Astrocyte of the cerebellum (primary cell): ENCODE data around the gene RPUSD1.
"Not testable (repeated sequence)": the region's sequence is repeated elsewhere in the genome, so short reads cannot be mapped to it uniquely, and the experiment has no call there.

Source experiments
- DNase-seq: peaks from one replicate; pipeline ENCODE4 v3.0.0-alpha.2; 2011; ENCODE audit warnings: low read depth
- H3K4me3 ChIP-seq: 2 replicates; pipeline ENCODE4 v1.5.1; 2011; ENCODE audit warnings: mild to moderate bottlenecking, low read depth, low read length, moderate library complexity
- in situ Hi-C: cut with HindIII; loops from 2 replicates; pipeline ENCODE4 v1.10.0; 2017; ENCODE audit warnings: low sequenced_read_pairs
- TF ChIP-seq, protein P1 (sequence below): IDR thresholded peaks from 2 replicates; pipeline ENCODE4 v1.5.1; 2012; ENCODE audit warnings: low read length, low read depth, moderate library complexity, mild to moderate bottlenecking; ENCODE audit errors: missing control alignments

The RPUSD1 gene

DNA sequence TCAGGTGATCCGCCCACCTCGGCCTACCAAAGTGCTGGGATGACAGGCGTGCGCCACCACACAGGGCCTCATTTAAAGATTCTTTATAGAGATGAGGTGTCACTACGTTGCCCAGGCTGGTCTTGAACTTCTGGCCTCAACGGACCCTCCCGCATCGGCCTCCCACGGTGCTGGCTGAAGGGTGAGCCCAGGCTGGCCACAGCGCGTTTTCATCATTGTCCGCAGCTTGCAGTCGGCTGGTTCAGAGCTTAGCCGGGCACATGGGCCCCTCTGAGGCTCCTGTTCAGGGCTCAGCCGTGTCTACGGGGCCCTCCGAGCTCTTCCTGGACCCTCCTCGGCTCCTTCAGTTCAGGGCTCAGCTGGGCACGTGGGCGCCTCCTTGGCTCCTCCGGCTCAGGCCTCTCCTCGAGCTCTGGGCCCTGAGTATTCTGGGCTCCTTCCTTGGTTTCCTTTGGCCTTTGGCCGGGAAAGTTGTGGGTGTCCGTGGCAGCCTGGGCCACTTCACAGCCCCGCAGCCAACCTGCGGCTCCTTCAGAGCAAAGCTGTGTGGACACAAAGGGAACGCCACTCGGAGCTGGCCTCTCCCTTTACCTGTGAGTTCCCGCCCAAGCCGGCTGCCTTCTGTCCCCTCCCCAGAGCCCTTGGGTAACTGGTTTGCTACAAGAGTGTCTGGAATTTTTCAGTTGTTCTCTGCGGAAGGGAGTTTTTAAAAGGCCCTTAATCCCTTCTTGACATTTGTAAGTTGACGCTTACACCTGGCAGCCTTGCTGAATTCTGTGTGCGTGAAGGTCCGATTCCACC, 28.9 kb downstream of the RPUSD1 start:
- in situ Hi-C loops, result no loop called here
- TF ChIP-seq, protein P1, sequence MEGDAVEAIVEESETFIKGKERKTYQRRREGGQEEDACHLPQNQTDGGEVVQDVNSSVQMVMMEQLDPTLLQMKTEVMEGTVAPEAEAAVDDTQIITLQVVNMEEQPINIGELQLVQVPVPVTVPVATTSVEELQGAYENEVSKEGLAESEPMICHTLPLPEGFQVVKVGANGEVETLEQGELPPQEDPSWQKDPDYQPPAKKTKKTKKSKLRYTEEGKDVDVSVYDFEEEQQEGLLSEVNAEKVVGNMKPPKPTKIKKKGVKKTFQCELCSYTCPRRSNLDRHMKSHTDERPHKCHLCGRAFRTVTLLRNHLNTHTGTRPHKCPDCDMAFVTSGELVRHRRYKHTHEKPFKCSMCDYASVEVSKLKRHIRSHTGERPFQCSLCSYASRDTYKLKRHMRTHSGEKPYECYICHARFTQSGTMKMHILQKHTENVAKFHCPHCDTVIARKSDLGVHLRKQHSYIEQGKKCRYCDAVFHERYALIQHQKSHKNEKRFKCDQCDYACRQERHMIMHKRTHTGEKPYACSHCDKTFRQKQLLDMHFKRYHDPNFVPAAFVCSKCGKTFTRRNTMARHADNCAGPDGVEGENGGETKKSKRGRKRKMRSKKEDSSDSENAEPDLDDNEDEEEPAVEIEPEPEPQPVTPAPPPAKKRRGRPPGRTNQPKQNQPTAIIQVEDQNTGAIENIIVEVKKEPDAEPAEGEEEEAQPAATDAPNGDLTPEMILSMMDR, result no peak
- DNase-seq, result no peak
- no peak overlapping the region for H3K4me3 ChIP-seq

DNA sequence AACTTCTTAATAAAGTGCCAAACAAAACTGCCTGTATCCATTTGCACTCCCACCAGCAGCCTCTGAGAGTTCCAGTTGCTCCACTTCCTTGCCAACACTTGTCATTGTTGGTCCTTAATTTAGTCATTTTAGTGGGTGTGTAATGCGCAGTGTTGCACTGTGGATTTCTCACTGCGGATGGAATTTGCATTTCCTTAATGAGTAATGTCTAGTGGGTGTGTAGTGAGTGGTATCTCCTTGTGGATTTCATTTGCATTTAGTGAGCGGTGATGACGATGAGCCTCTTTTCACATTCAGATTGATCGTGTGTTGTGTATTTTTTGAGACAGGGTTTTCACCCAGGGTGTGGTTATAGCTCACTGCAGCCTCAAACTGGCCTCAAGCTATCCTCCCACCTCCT, 31.8 kb downstream of the RPUSD1 start:
- TF ChIP-seq, protein P1, result no peak
- no peak overlapping the region for H3K4me3 ChIP-seq
- DNase-seq, result no peak
- in situ Hi-C loops, result no loop called here

DNA sequence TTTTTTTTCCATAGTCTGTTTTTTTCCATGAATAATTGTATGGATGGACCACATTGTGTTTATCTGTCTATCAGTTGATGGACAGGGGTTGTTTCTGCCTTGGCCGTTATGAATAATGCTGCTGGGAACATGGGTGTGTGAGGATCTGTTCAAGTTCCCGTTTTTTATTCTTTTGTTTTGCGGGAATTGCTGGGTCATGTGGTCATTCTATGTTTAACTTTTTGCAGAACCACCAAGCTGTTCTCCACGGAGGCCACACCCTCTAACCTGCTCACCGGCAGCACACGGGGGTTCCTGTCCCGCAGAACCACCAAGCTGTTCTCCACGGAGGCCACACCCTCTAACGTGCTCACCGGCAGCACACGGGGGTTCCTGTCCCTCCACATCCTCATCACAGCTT, 33.5 kb downstream of the RPUSD1 start:
- no peak for DNase-seq
- in situ Hi-C loops, result no loop called here
- H3K4me3 ChIP-seq, result no peak overlapping the region
- TF ChIP-seq, protein P1, result no peak

DNA sequence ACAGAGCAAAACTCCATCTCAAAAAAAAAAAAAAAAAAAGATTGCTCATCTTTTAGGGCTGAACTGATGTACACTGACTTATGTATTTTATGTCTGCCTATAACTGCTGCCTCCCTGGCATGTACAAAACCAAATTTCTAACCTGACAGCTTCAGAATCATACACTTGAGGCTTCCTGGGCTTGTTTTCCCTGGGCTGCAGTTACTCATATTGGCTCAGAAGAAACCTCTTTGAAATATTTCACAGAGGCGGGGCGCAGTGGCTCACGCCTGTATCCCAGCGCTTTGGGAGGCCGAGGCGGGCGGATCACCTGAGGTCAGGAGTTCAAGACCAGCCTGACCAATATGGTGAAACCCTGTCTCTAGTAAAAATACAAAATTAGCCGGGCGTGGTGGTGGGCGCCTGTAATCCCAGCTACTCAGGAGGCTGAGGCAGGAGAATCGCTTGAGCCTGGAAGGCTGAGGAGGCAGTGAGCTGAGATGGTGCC, 34.0 kb downstream of the RPUSD1 start:
- H3K4me3 ChIP-seq, in situ Hi-C loops, DNase-seq: not testable (repeated sequence)

DNA sequence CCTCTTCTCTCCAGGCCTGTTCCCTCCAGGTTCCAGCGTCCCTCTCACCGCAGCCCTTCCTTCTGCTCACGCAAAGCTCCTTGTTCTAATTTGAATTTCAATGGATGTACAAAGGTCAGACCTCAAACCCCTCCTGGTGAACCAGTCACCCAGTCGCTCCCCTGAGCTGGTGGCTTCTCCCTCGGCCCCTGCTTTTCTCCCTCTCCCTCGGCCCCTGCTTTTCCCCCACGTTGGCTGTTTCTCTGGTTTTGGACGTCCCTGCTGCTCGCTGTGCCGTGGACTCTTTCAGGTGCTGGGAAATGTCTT, 36.2 kb downstream of the RPUSD1 start:
- in situ Hi-C loops, result no loop called here
- TF ChIP-seq, protein P1, result no peak
- no peak overlapping the region for H3K4me3 ChIP-seq
- DNase-seq, result no peak

DNA sequence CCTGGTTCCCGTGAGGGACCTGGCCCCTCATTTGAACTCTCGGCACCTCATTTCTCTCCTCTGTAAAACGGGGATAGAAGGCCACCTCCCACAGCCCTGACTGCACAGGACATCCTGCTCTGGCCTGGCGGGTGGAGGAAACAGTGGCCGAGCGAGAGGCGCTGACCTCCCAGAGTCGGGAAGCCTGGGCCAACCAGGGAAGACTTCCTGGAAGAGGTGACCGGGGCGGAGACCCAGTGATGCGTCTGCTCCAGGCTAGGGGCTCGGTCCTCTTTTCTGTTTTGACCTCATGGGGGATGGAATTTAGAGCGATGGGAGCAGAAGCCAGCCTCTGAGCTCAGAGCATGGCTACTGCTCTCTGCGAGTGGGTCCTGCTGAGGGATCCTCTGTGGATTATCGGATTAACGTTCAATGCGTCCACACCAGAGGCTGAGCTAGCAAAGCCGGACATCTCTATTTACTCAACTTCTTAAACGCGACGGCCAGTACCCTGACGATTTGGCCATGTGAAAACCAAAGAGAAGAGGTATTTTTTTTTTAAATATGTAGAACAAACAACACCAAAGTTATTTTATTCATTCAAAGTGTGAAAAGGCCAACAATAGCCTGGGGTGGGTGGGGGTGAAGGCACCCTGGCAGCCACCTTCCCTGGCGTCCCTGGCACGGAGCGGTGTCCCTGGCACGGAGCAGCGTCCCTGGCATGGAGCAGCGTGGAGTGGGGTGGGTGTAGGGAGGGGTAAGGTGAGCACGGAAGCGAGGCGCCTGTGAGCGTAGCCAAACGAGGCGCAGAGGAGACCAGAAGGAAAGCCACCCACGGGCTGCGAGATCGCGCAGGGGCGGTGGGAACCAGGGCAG, 36.8 kb downstream of the RPUSD1 start:
- DNase-seq, result no peak
- in situ Hi-C loops, result no loop called here
- no peak overlapping the region for H3K4me3 ChIP-seq
- TF ChIP-seq, protein P1, result no peak

DNA sequence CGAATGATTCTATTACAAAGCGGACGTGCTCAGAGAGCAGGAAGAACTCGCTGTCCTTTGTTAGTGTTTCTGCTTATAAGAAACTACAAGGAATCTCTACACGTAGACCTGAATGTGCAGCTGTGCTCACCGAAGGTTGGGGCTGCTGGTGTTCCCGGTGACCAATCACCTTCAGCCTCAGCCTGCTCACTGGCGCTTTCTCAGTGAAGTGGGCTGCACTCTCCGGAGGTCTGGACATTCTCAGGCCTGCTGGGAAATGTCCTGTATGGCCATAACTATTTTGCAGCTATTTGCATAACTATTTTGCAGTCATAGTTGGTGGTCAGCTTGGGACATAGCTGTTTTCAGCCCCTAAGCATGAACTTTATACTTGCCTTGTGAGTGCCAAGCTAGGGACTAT, 37.7 kb downstream of the RPUSD1 start:
- DNase-seq, result no peak
- in situ Hi-C loops, result no loop called here
- TF ChIP-seq, protein P1, result no peak
- no peak overlapping the region for H3K4me3 ChIP-seq
